OCI-LY1 (cell line): ENCODE measurements around the gene FTMT.

Experiments used
- EZH2 ChIP-seq: fragments of 200-600 bp; sonication (generic), shearing (Covaris generic); IDR thresholded peaks from 2 replicates; pipeline ENCODE4 v1.8.0; 2017; ENCODE audit warnings: borderline replicate concordance, mixed run types, mild to moderate bottlenecking, antibody characterized with exemption, low read length, moderate library complexity, mixed read lengths
- TF ChIP-seq, protein P1 (sequence below): fragments of 200-600 bp; sonication (generic), shearing (Covaris generic); IDR thresholded peaks from 2 replicates; pipeline ENCODE4 v1.5.1; 2017; ENCODE audit warnings: mild to moderate bottlenecking, antibody characterized with exemption, low read length, moderate library complexity, mixed read lengths

DNA sequence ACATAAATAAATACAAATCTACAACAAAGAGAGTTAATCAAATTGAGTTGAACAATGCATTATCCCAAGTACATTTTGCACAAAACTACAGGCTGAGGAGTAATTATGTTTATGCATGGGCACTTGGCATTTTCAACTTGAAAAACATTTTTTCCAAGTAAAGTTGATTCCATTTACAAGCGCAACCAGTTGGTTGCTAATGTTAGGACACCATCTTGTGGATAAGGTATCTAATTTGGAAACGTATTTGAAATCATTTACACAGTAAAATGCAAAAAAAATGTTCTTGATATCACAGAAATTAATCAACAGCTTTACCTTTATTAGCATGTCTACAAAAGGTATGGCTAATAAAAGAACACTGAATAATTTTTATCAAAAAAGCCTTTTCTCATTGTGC, 18.8 kb downstream of the FTMT start:
- TF ChIP-seq, protein P1, sequence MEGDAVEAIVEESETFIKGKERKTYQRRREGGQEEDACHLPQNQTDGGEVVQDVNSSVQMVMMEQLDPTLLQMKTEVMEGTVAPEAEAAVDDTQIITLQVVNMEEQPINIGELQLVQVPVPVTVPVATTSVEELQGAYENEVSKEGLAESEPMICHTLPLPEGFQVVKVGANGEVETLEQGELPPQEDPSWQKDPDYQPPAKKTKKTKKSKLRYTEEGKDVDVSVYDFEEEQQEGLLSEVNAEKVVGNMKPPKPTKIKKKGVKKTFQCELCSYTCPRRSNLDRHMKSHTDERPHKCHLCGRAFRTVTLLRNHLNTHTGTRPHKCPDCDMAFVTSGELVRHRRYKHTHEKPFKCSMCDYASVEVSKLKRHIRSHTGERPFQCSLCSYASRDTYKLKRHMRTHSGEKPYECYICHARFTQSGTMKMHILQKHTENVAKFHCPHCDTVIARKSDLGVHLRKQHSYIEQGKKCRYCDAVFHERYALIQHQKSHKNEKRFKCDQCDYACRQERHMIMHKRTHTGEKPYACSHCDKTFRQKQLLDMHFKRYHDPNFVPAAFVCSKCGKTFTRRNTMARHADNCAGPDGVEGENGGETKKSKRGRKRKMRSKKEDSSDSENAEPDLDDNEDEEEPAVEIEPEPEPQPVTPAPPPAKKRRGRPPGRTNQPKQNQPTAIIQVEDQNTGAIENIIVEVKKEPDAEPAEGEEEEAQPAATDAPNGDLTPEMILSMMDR, result peak; percentile 5; the same call in 1 of the 2 replicates
- TF ChIP-seq EZH2, result no peak
